OCI-LY1 (cell line): ENCODE data around the gene C2CD3.

Experiments
- H2AFZ ChIP-seq: fragments of 200-600 bp; sonication (generic), shearing (Covaris generic); 2 replicates; pipeline ENCODE4 v1.6.0; 2014; ENCODE audit warnings: antibody characterized with exemption, mild to moderate bottlenecking, low read length
- H3F3A ChIP-seq: fragments of 200-600 bp; sonication (generic), shearing (Covaris generic); 2 replicates; pipeline ENCODE4 v1.6.0; 2014; ENCODE audit warnings: mild to moderate bottlenecking, antibody characterized with exemption, low read length, moderate library complexity; ENCODE audit not compliant: insufficient read depth
- H3K27ac ChIP-seq: fragments of 200-600 bp; sonication (generic); 2 replicates; pipeline ENCODE4 v1.5.1; 2014; ENCODE audit warnings: low read length, mixed run types, mild to moderate bottlenecking, low read depth; ENCODE audit not compliant: poor library complexity, severe bottlenecking
- H3K27me3 ChIP-seq: fragments of 200-600 bp; sonication (generic); 2 replicates; pipeline ENCODE4 v1.6.0; 2014; ENCODE audit warnings: antibody characterized with exemption, mild to moderate bottlenecking, low read length, moderate library complexity; ENCODE audit not compliant: insufficient read depth
- H3K36me3 ChIP-seq: fragments of 200-600 bp; sonication (generic); 2 replicates; pipeline ENCODE4 v1.6.1; 2014; ENCODE audit warnings: mild to moderate bottlenecking, antibody characterized with exemption, low read length, moderate library complexity, mixed read lengths; ENCODE audit not compliant: insufficient read depth
- H3K4me1 ChIP-seq: fragments of 200-600 bp; sonication (generic); 2 replicates; pipeline ENCODE4 v1.5.1; 2014; ENCODE audit warnings: mild to moderate bottlenecking, low read length, moderate library complexity; ENCODE audit not compliant: insufficient read depth, severe bottlenecking
- H3K4me2 ChIP-seq: fragments of 200-600 bp; sonication (generic), shearing (Covaris generic); 2 replicates; pipeline ENCODE4 v1.6.1; 2014; ENCODE audit warnings: low read length
- H3K4me3 ChIP-seq: fragments of 200-600 bp; sonication (generic); 2 replicates; pipeline ENCODE4 v1.5.1; 2014; ENCODE audit warnings: low read length, low read depth, mild to moderate bottlenecking, mixed read lengths; ENCODE audit not compliant: poor library complexity, severe bottlenecking
- H3K79me2 ChIP-seq: fragments of 200-600 bp; shearing (Covaris generic); 2 replicates; pipeline ENCODE4 v1.6.1; 2016; ENCODE audit warnings: mixed run types, low read length, mixed read lengths; ENCODE audit not compliant: insufficient read depth
- H3K9ac ChIP-seq: fragments of 200-600 bp; sonication (generic), shearing (Covaris generic); 2 replicates; pipeline ENCODE4 v1.6.1; 2014; ENCODE audit warnings: mild to moderate bottlenecking, low read length, mixed read lengths
- H3K9me2 ChIP-seq: fragments of 200-600 bp; sonication (generic), shearing (Covaris generic); 2 replicates; pipeline ENCODE4 v1.6.1; 2014; ENCODE audit warnings: low read depth, mild to moderate bottlenecking, low read length, mixed read lengths
- H3K9me3 ChIP-seq: fragments of 200-600 bp; shearing (Covaris generic); 2 replicates; pipeline ENCODE4 v1.6.1; 2014; ENCODE audit warnings: low read length, mixed read lengths
- H4K20me1 ChIP-seq: fragments of 200-600 bp; sonication (generic), shearing (Covaris generic); 2 replicates; pipeline ENCODE4 v1.6.0; 2016; ENCODE audit warnings: mild to moderate bottlenecking, low read length; ENCODE audit not compliant: insufficient read depth
- EZH2 ChIP-seq: fragments of 200-600 bp; sonication (generic), shearing (Covaris generic); IDR thresholded peaks from 2 replicates; pipeline ENCODE4 v1.8.0; 2017; ENCODE audit warnings: borderline replicate concordance, mixed run types, mild to moderate bottlenecking, antibody characterized with exemption, low read length, moderate library complexity, mixed read lengths
- TF ChIP-seq, protein P1 (sequence below): fragments of 200-600 bp; sonication (generic), shearing (Covaris generic); IDR thresholded peaks from 2 replicates; pipeline ENCODE4 v1.5.1; 2017; ENCODE audit warnings: mild to moderate bottlenecking, antibody characterized with exemption, low read length, moderate library complexity, mixed read lengths

C2CD3 gene

DNA sequence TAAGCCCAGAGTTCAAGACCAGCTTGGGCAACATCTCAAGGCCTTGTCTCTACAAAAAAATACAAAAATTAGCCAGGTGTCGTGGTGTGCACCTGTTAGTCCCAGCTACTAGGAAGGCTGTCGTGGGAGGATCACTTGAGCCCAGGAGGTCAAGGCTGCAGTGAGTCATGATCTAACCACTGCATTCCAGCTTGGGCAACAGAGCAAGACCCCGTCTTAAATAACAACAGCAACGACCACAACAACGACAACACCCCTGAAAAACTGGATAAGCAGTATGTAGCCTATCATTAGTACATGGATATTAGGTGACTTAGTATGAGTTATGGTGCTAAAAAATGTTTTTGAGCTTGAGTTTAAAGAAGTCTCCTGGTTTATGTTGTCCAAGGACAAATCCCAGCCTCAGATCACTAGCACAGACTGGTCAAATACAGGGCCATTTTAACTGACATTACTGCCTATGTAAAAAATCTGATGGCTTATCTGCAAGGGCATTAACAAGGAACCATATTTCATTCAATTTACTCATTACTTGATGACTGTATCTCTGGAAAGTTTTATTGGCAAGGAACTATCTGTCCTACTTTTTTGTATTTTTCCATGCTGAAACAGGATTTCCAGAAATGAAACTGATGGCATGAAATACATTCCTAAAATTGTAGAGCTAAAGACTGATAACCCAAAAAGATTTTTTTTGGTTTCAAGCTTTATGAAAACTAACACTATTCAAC lies 23.4 kb downstream of the C2CD3 start:
- Histone ChIP-seq H3K79me2 (0 out of 2 replicates have a peak, but pooled peaks cover 1% of the 10 kb centered on the region), H3F3A (no peaks in the 10 kb centered on the region), H3K27me3 (no peaks in the 10 kb centered on the region), H4K20me1 (no peaks in the 10 kb centered on the region), H3K9me2 (no peaks in the 10 kb centered on the region), H2AFZ (no peak overlapping the region), H3K9ac (no peak overlapping the region), H3K9me3 (no peaks in the 10 kb centered on the region), H3K4me1 (no peaks in the 10 kb centered on the region), H3K4me2 (no peak overlapping the region), H3K36me3 (peaks cover 7% of the 10 kb centered on the region), H3K27ac (no peak overlapping the region), H3K4me3 (no peak overlapping the region)
- TF ChIP-seq, protein P1, sequence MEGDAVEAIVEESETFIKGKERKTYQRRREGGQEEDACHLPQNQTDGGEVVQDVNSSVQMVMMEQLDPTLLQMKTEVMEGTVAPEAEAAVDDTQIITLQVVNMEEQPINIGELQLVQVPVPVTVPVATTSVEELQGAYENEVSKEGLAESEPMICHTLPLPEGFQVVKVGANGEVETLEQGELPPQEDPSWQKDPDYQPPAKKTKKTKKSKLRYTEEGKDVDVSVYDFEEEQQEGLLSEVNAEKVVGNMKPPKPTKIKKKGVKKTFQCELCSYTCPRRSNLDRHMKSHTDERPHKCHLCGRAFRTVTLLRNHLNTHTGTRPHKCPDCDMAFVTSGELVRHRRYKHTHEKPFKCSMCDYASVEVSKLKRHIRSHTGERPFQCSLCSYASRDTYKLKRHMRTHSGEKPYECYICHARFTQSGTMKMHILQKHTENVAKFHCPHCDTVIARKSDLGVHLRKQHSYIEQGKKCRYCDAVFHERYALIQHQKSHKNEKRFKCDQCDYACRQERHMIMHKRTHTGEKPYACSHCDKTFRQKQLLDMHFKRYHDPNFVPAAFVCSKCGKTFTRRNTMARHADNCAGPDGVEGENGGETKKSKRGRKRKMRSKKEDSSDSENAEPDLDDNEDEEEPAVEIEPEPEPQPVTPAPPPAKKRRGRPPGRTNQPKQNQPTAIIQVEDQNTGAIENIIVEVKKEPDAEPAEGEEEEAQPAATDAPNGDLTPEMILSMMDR: no peak
- TF ChIP-seq EZH2: no peak

DNA sequence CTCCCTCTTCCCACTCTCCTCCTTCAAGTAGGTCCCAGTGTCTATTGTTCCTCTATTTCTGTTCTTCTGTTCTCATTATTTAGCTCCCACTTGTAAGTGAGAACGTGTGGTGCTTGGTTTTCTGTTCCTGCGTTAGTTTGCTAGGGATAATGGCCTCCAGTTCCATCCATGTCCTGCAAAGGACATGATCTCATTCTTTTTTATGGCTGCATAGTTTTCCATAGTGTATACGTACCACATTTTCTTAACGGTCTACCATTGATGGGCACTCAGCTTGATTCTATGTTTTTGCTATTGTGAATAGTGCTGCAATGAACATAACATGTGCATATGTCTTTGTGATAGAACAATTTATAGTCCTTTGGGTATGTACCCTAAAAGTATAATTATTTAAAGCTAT lies 26.2 kb downstream of the C2CD3 start:
- TF ChIP-seq, protein P1: no peak
- TF ChIP-seq EZH2: no peak
- Histone ChIP-seq H3K79me2 (no peaks in the 10 kb centered on the region), H3K9ac (no peak overlapping the region), H4K20me1 (no peaks in the 10 kb centered on the region), H3K9me2 (no peaks in the 10 kb centered on the region), H3K27me3 (no peaks in the 10 kb centered on the region), H3K4me1 (no peaks in the 10 kb centered on the region), H2AFZ (no peak overlapping the region), H3K36me3 (peaks cover 8% of the 10 kb centered on the region), H3K4me3 (no peak overlapping the region), H3K27ac (no peak overlapping the region), H3K9me3 (no peaks in the 10 kb centered on the region), H3F3A (no peaks in the 10 kb centered on the region), H3K4me2 (no peak overlapping the region)

DNA sequence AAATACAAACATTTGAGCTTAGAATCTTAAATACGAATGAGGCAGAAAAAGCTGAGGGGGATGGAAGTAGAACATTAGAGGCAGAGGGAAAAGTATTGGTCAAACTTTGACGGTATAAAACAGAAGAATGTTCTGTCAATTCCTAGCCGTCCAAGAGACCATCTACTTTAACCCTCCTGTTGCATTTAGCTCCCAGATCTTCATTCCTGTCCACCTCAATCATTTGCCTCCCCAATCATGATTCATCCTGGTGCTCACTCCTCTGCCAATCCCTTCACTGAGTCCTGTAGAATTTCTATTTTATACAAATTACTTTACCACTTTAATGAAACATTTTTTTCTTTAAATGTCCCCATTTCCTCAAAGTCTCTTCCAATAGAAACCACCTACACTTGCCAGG lies 28.2 kb downstream of the C2CD3 start:
- no peaks in the 10 kb centered on the region for H3K79me2 ChIP-seq
- TF ChIP-seq, protein P1: no peak
- TF ChIP-seq EZH2: no peak
- H3K4me1 ChIP-seq: no peaks in the 10 kb centered on the region
- H3K9ac ChIP-seq: no peak overlapping the region
- no peaks in the 10 kb centered on the region for H3K9me2 ChIP-seq
- H4K20me1 ChIP-seq: no peaks in the 10 kb centered on the region
- H3K27me3 ChIP-seq: no peaks in the 10 kb centered on the region
- H2AFZ ChIP-seq: no peak overlapping the region
- H3K4me2 ChIP-seq: no peak overlapping the region
- no peak overlapping the region for H3K27ac ChIP-seq
- no peaks in the 10 kb centered on the region for H3K9me3 ChIP-seq
- no peaks in the 10 kb centered on the region for H3F3A ChIP-seq
- H3K4me3 ChIP-seq: no peak overlapping the region
- peaks cover 28% of the 10 kb centered on the region for H3K36me3 ChIP-seq
